Vagina (tissue), 2 donors: ENCODE data around the gene RNF166.

Experiments
- CTCF ChIP-seq, 3 experiments: fragments of 450-650 bp in 2 of 3; fragments of 200-600 bp in 1 of 3; sonication (generic) in 1 of 3; IDR thresholded peaks; one replicate each; pipeline ENCODE4 v1.5.1; 2017 to 2019; ENCODE audit warnings: antibody characterized with exemption in 3 of 3, mild to moderate bottlenecking in 2 of 3, moderate library complexity in 2 of 3
- POLR2A ChIP-seq, 2 donors: fragments of 450-650 bp; IDR thresholded peaks; one replicate each; pipeline ENCODE4 v1.6.1; 2017; ENCODE audit warnings: antibody characterized with exemption in 2 of 2, mild to moderate bottlenecking in 2 of 2, moderate library complexity in 2 of 2

GRCh38 chr16:88702371-88703210 is 3.6 kb downstream of the RNF166 start:
- no peak for TF ChIP-seq CTCF (IDR thresholded peaks at IDR 0.05)
- no peak for TF ChIP-seq POLR2A (IDR thresholded peaks at IDR 0.05)
